GM21447 (cell line): Measurements from ENCODE around the gene LRRK1.

Experiments
- ATAC-seq: cut with Tn5 transposase; IDR thresholded peaks from one replicate; pipeline ENCODE4 v1.9.1; 2021; ENCODE audit not compliant: unreplicated experiment

Gene LRRK1

GRCh38 chr15:101037090-101037830, 118.1 kb downstream of the LRRK1 start:
- no peak for ATAC-seq

GRCh38 chr15:101038327-101039003, 119.3 kb downstream of the LRRK1 start:
- ATAC-seq, result no peak

- ATAC-seq, result no peak
Measured at GRCh38 chr15:101039461-101039860, 120.3 kb downstream of the LRRK1 start.

GRCh38 chr15:101042320-101042719, 123.2 kb downstream of the LRRK1 start:
- ATAC-seq, result no peak

- ATAC-seq, result no peak
Measured at GRCh38 chr15:101043011-101043410, 123.9 kb downstream of the LRRK1 start.

- no peak for ATAC-seq
Measured at GRCh38 chr15:101043911-101044624, 124.9 kb downstream of the LRRK1 start.

- ATAC-seq, result no peak
Measured at GRCh38 chr15:101044625-101045235, 125.6 kb downstream of the LRRK1 start.

GRCh38 chr15:101045236-101045646, 126.1 kb downstream of the LRRK1 start:
- no peak for ATAC-seq

GRCh38 chr15:101045835-101046691, 126.9 kb downstream of the LRRK1 start:
- no peak for ATAC-seq

GRCh38 chr15:101046826-101047225, 127.7 kb downstream of the LRRK1 start:
- ATAC-seq, result no peak

GRCh38 chr15:101047301-101047781, 128.2 kb downstream of the LRRK1 start:
- ATAC-seq, result no peak

GRCh38 chr15:101048176-101048575, 129.0 kb downstream of the LRRK1 start:
- ATAC-seq, result no peak

- ATAC-seq, result no peak
Measured at GRCh38 chr15:101048581-101049030, 129.4 kb downstream of the LRRK1 start.

GRCh38 chr15:101049282-101049681, 130.1 kb downstream of the LRRK1 start:
- no peak for ATAC-seq

- no peak for ATAC-seq
Measured at GRCh38 chr15:101049856-101050622, 130.9 kb downstream of the LRRK1 start.

- no peak for ATAC-seq
Measured at GRCh38 chr15:101050623-101051290, 131.6 kb downstream of the LRRK1 start.

- no peak for ATAC-seq
Measured at GRCh38 chr15:101051291-101052030, 132.3 kb downstream of the LRRK1 start.

GRCh38 chr15:101052031-101052620, 133.0 kb downstream of the LRRK1 start:
- no peak for ATAC-seq
